Measurements from ENCODE around the gene TRERF1.

GRCh38 chr6:42493914-42494539 lies 42.3 kb upstream of the TRERF1 start:
- no peak for TF ChIP-seq GATA2 (IDR thresholded peaks at IDR 0.05; ENCODE audit: low read depth, low read length)
- no peak for TF ChIP-seq GATA3 (IDR thresholded peaks at IDR 0.05; ENCODE audit: low read depth, low read length)
